Lung microvascular endothelial cell (primary cell): ENCODE results near the gene MIDN. TPM values are rescaled to one million over a fixed set of nuclear protein-coding genes. Genes with fewer than 3 reads are reported as not detected.
"Not testable (repeated sequence)": the region's sequence is repeated elsewhere in the genome, so short reads cannot be mapped to it uniquely, and the experiment has no call there.

ENCODE experiments used
- DNase-seq, 2 donors: peaks; one replicate each; pipeline versions ENCODE4 v3.0.0 to v3.0.0-alpha.2; 2010; ENCODE audit warnings: low read depth in 2 of 2
- total RNA-seq: library from RNA; depleted of rRNA; stranded (reverse); fragments of >200 nt; gene quantifications from 2 replicates; pipeline ENCODE4 v1.2.1, GENCODE V29; 2014

Gene MIDN
- total RNA-seq, 1 donor from 2014 or later, result 3.2 TPM

- DNase-seq, result no peak
These were observed 43.5 kb downstream of the MIDN start for GRCh38 chr19:1291761-1292418.

GRCh38 chr19:1292419-1293151, 44.2 kb downstream of the MIDN start:
- no peak for DNase-seq

- DNase-seq, result no peak
These were observed 45.6 kb downstream of the MIDN start for GRCh38 chr19:1293782-1294604.

GRCh38 chr19:1294688-1295087, 46.3 kb downstream of the MIDN start:
- DNase-seq, result no peak

GRCh38 chr19:1295169-1296012, 47.0 kb downstream of the MIDN start:
- no peak for DNase-seq

GRCh38 chr19:1296078-1296477, 47.7 kb downstream of the MIDN start:
- no peak for DNase-seq

- no peak for DNase-seq
These were observed 48.3 kb downstream of the MIDN start for GRCh38 chr19:1296575-1297271.

- DNase-seq, result no peak
These were observed 49.9 kb downstream of the MIDN start for GRCh38 chr19:1298235-1298634.

- DNase-seq, result no peak
These were observed 51.4 kb downstream of the MIDN start for GRCh38 chr19:1299801-1300200.

GRCh38 chr19:1300744-1301490, 52.5 kb downstream of the MIDN start:
- no peak for DNase-seq

GRCh38 chr19:1302533-1303239, 54.3 kb downstream of the MIDN start:
- DNase-seq, result no peak

GRCh38 chr19:1304197-1304924, 56.0 kb downstream of the MIDN start:
- DNase-seq, result no peak

- DNase-seq, result not testable (repeated sequence)
These were observed 57.0 kb downstream of the MIDN start for GRCh38 chr19:1305354-1305753.

GRCh38 chr19:1307320-1307719, 58.9 kb downstream of the MIDN start:
- DNase-seq, result no peak

- DNase-seq, result no peak
These were observed 59.4 kb downstream of the MIDN start for GRCh38 chr19:1307755-1308303.

- no peak for DNase-seq
These were observed 60.3 kb downstream of the MIDN start for GRCh38 chr19:1308718-1309117.
